ENCODE results near the gene PLEKHB1.

The PLEKHB1 gene

DNA sequence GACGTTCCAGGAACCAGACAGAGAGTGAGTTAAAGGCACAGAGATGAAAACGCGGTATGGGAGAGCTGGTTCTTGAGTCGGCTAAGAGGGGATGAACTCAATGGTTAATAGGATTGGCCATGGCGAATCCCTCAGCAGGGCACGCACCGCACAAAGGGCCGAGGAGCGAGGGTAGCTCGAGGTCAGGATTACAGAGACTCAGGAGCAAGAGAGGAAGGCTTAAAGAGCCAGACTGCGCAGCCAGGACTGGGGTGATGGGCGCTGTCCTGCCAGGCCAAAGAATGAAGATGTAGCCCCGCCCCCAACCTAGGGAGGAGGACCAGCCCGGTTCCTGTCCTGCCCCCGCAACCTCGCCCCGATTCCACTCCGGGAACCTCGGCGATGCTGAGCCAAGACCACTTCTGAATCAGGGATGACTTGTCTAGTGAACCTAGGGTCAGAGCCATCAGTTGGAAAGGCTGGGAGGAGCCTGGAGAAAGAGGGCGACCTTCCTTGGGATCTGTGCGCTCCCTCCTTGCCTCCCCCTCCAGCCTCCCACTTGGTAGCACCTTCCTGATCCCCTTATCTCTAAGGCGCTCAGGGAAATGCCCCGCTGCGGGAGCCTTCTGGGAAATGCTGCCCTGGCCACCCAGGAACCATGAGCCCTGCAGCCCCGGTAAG lies at the start of gene PLEKHB1:
PLEKHB1 (plus strand) TSS at position 610 of the 660 bp plus-strand sequence; CDS start at position 638, 28 bp downstream.
- no peak for DNase-seq

GRCh38 chr11:73597336-73597955 lies 48.9 kb upstream of the PLEKHB1 start:
- DNase-seq: no peak

DNA sequence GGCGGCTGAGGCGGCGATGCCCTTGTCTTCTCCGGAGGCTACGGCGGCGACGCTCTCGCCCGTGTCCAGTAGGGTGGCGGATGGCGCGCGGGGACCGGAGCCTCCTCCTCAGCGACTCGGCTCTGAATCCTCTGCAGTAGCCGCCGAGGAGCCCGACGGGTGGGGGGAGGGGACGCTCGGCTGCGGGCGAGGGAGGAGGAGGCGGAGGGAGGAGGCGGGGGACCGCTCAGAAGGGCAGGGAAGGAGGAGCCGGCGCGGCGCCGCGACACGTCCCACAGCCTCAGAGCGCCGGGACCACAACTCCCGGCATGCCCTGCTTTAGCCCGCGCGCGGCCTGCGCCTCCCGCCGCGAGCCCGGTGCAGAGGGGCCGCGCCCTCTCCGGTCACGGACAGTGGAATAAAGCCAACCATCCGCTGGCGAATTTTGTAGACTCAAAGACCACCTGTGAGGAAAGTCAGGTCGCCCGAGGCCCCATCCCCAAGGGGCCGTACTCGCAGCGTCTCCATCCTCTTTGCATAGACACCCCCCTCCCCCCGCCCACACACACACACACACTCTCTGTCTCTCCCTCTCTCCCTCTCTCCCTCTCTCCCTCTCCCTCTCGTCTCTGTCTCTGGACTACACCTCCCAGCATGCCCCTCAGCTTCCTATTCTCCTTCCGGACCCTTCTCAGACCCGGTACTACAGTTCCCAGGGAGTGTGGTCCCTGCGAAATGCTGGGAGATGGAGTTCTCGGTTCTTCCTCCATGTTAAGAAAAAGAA lies 48.2 kb upstream of the PLEKHB1 start, which contains the start of gene FAM168A:
FAM168A (minus strand) TSS at position 157 of the 763 bp plus-strand sequence. CDS start 129,638 bp downstream, outside the sequence.
- DNase-seq: peak; percentile 85 to 96 (median 92)

- no peak for DNase-seq
Observed at GRCh38 chr11:73598719-73599379, 47.5 kb upstream of the PLEKHB1 start.

- DNase-seq: no peak
Observed at GRCh38 chr11:73612601-73613140, 33.7 kb upstream of the PLEKHB1 start.

GRCh38 chr11:73614591-73614990 lies 31.8 kb upstream of the PLEKHB1 start:
- no peak for DNase-seq

DNA sequence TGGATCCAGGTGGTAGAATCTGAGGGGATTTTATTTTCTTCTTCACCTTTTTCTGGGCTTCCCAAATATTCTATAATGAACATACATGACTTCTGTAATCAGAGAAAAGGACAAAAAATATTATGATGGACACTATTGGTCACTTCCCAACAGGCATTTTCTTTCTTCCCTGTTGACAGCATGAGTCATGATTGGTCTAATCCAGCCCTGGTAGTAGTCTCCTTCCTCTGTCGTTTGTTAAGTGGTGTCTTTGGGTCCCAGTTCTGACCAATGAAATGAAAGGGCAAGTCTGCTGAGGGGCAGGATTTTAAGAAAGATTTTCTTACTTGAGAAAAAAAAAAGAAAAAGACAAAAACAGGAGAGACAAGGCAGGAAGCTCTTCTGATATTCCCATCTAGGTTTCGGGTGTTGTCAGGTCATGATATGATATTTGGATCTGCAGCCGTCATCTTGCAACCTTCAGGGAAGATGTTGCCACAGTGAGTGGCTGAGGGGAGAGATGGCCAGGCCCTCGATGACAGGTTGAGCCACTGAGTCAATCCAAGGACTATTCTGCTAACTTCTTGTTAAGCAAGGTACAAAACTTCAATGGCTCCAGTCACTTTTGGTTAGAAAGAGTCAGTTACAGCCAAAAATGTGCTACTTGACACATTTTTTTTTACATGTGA lies 23.3 kb upstream of the PLEKHB1 start:
- DNase-seq: no peak

- no peak for DNase-seq
Observed at GRCh38 chr11:73623686-73624085, 22.7 kb upstream of the PLEKHB1 start.

DNA sequence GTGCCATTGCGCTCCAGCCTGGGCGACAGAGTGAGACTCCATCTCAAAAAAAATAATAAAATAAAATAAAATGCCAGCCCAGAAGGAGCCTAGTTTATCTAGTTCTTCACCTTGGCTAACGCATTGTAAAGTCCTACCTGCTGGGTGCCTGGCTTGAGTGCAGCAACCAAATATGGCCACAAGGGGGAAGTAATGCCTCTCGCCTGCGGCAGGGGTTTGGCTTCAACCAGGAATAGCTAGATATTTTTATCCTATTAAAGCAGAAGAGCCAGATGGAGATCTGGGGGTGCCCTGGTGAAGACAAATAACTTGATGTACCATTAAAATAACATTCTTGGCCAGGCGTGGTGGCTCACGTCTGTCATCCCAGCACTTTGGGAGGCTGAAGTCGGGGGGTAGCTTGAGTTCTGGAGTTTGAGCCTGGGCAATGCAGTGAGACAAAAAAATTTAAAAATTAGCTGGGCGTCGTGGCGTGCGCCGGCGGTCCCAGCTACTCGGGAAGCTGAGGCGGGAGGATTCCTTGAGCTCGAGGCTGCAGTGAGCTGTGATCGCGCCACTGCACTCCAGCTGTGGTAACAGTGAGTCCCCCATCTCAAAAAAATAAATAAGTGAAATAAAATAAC lies 20.6 kb upstream of the PLEKHB1 start:
- DNase-seq: peak; percentile 22 to 75 (median 57)

GRCh38 chr11:73629907-73630306 lies 16.5 kb upstream of the PLEKHB1 start:
- no peak for DNase-seq

DNA sequence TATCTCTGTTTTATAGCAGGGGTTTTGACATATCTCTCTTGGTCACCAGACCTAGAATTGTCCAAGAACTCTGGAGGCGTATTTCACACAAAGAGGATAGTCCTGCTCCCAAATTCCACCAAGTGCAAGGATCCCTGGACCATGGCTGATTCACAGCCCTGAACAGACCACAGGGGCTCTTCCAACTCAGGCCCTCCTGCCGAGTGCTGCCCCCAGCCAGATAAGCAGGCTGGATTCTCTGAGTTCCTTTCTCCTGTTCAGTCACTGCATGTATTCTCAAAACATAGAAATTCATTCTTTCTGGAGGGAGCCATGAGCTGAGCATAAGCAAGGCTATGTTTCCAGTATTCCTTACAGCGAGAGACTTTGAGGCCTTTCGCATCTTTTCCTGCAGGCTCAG lies 13.4 kb upstream of the PLEKHB1 start:
- DNase-seq: no peak

DNA sequence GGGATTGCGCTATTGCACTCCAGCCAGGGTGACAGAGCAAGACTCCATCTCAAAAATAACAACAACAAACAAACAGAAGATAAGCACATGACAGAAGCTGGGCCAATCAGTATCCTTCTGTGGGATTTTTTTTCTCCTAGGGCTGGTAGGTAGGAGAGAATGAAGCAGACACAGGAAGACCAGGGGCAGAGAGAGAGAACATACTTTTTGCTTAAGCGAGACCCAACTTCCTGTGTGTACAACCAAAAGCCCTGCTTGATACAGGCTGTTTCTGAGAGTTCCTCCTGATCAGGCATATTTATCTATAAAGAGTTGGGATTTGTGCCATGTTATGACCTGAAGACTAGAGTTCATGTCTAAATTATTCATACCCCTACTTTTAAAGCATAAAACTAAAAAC lies 12.4 kb upstream of the PLEKHB1 start:
- DNase-seq: peak in 2 of 6 experiments; percentile 14 to 39

- no peak for DNase-seq
Observed at GRCh38 chr11:73635721-73636120, 10.7 kb upstream of the PLEKHB1 start.

DNA sequence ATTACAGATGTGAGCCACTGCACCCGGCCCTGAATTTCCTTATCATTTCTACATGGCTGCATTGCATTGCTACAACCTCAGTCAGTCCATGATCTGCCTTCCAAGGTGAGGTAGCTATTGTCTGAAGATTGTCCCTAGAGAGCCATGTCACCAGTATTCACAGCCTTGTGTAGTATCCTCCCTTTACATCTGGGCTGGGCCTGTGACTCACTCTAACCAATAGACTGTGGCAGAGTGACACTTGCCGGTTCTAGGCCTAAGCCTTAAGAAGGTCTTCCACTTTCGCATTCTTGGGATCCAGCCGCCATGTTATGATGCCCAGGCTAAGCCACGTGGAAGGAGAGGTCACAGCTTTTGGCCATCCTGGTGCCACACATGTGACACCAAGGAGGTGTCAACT lies 10.1 kb upstream of the PLEKHB1 start:
- DNase-seq: no peak

GRCh38 chr11:73637012-73637411 lies 9.4 kb upstream of the PLEKHB1 start:
- DNase-seq: no peak

- DNase-seq: peak in 1 of 6 experiments; percentile 25
Observed at GRCh38 chr11:73640592-73640991, 5.8 kb upstream of the PLEKHB1 start.

DNA sequence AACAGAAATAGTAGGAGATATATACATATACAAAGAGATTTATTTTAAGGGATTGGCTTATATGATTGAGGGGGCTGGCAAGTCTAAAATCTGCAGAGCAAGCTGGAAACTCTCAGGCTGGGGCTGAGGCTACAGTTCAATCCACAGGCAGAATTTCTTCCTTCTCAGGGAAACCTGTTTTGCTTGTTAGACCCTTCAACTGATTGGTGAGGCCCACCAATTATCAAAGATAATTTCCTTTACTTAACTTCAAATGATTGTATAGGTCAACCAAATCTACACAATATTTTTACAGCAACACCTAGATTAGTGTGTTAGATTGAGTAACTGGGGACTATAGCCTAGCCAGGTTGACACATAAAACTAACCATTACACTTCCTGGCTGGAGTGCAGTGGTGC lies 4.7 kb upstream of the PLEKHB1 start:
- no peak for DNase-seq

DNA sequence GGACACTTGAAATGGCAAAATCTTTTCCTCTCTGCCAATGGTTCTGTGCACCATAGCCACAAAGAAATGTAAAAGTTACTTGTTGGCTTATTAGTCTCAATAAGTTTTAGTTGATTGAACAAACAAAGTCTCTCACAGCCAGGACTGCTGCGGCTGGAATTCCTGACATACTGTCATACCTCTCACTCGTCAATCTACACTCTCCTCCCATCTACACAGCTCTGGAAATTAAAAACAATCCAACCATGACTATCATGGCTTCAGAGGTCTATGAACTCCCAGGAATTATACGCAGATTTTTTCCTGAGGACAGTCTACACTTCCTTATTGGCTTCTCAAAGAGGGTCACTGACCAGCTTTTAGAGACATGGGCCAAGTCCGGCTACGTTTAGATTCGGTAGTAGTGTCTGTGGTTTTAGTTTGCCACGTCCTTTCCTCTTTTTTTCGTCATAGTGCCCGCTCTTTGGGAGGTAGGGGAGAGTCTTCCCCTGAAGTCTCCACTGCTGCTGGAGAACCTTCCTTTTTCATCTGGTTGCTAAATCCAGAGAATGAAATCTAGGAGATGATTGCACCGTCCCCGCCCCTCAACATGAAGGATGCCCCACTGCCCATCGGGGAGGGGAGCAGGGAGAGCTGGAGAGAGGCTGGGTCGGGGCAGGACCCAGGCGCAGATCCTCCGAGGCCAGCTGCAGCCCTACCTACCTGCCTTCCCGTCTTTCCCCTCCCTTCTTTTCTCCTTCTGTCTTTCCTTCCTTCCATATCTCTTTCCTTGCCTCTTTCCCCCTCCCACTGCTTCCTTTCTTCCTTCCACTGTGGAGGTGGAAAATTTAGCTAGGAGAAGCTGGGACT lies 1.0 kb upstream of the PLEKHB1 start:
- no peak for DNase-seq

- peak; percentile 86 to 95 (median 92) for DNase-seq
Observed at GRCh38 chr11:73647459-73648100, 1.2 kb downstream of the PLEKHB1 start.

GRCh38 chr11:73648121-73648520 lies 1.7 kb downstream of the PLEKHB1 start:
- DNase-seq: no peak

Data from stimulated activated naive CD4-positive, alpha-beta T cell (primary cell).